ENCODE data around the gene IVD.

Gene IVD

DNA sequence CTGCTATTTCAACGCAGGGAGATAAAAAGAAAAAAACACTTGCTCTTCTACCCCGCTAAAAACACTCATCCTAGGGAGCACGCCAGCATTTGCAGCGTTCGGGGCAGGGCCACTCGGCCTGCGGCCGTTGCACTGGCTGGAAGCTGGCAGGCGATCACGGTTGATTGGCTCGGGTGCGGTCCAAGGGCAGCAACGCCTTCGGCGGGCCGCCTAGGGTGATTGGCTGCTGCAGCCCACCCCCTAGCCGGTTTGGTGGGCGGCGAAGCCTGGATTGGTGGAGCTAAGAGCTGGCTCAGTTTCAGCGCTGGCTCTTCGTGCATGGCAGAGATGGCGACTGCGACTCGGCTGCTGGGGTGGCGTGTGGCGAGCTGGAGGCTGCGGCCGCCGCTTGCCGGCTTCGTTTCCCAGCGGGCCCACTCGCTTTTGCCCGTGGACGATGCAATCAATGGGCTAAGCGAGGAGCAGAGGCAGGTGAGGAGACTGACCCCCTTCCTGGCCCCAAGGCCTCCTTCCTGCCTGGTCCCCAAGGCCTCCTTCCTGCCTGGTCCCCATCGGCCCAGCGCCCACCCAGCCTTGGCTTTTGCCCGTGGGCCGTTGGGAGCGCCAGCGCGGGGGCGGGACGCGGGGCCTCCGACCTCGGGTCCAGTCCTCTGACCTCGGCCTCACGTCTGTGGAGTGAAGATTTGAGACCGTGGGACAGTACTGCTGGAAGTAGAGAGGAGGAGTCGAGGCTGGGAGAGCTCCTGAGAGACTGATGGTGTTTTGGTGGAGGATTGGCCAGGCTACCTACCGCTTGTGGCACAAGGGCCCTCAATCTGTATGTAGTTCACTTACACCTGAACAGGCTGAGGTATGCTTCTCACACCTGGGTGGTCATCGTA, at the start of gene IVD:
IVD (plus strand) TSS at position 295 of the 881 bp plus-strand sequence; CDS start at position 328, 33 bp downstream.
- H3K9me3 Mint-ChIP-seq, result no peaks in the 10 kb centered on the region

DNA sequence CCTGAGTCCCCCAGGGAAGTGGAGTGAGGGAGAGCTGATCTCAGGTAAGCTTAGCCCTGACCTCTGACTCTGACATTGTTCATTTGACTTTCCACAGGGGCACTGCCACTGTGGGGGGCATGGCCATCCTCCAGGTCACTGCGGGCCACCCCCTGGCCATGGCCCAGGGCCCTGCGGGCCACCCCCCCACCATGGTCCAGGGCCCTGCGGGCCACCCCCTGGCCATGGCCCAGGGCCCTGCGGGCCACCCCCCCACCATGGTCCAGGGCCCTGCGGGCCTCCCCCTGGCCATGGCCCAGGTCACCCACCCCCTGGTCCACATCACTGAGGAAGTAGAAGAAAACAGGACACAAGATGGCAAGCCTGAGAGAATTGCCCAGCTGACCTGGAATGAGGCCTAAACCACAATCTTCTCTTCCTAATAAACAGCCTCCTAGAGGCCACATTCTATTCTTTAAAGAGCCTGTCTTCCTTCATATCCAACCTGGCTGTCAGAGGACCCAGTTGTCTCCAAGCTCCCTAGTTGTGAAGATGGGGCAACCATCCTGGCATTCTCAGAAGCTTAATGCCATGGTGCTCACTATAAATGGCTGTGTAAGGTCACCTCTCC, 49.5 kb upstream of the IVD start:
- H3K4me1 Mint-ChIP-seq, result peaks cover 7% of the 10 kb centered on the region
- H3K36me3 Mint-ChIP-seq, result no peaks in the 10 kb centered on the region
- no peaks in the 10 kb centered on the region for H3K27me3 Mint-ChIP-seq
- no peaks in the 10 kb centered on the region for H3K9me3 Mint-ChIP-seq
- no peak overlapping the region for H3K27ac Mint-ChIP-seq
- no peak overlapping the region for H3K4me3 Mint-ChIP-seq

More for the DNA sequence above, at the start of gene IVD:
- peaks cover 47% of the 10 kb centered on the region for H3K4me1 Mint-ChIP-seq
- no peaks in the 10 kb centered on the region for H3K27me3 Mint-ChIP-seq
- H3K36me3 Mint-ChIP-seq, result peaks cover 7% of the 10 kb centered on the region
- peak within 1 kb of the TSS; percentile 88 for H3K4me3 Mint-ChIP-seq
- H3K27ac Mint-ChIP-seq, result peak within 1 kb of the TSS; percentile 86

DNA sequence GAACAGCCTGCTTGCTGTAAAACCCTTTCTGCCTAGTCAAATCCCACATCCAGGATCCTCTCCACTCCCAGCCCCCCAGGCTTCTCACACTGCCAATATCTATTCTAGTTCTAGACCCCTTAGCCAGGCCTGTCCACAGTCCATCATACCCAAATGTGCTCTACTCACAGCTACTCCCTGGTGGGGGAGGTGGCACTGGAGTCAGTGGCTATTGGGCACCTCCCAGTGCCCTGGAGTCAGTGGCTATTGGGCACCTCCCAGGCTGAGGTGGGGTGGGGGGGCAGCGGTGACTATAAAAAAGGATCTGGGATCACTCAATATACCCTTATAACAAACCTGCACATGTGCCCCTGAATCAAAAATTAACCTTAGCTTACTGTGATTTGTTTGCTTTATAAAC, 48.3 kb upstream of the IVD start:
- H3K9me3 Mint-ChIP-seq, result no peaks in the 10 kb centered on the region
- H3K27me3 Mint-ChIP-seq, result no peaks in the 10 kb centered on the region
- no peak overlapping the region for H3K27ac Mint-ChIP-seq
- no peaks in the 10 kb centered on the region for H3K36me3 Mint-ChIP-seq
- peak overlapping the region; percentile 62 for H3K4me3 Mint-ChIP-seq
- H3K4me1 Mint-ChIP-seq, result peaks cover 7% of the 10 kb centered on the region

DNA sequence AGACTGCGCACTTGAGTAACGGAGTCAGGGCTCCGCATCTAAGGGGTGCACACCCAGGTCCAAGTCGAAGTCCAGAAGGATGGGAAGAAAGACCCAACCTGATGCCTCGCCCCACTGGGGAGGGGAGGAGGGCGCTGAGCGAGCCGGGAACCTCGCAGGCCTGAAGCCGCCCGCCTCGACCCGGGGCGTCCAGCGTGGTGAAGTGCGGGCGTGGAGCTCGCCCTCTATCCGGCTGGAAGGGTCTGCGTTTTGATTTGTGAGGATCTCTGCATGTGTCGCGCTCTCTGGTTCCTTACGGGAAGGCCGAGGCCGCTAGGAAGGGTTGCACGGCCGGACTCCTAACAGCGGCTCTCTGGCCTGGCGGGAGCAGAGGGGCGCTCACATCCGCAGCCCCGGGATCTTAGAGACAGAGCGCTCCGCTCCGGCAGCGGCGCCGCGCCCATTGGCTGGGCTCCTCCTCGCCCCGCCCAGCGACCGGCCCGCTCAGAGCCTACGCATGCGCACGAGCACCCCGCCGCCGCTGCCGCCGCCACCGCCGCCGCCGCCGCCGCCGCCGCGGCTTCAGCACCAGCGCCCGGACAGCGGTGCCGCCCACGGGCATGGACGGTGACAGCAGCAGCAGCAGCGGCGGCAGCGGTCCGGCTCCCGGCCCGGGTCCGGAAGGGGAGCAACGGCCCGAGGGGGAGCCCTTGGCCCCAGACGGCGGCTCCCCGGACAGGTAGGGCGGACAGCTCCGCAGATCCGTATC, 47.7 kb upstream of the IVD start, which contains the start of gene DISP2:
DISP2 (plus strand) TSS at position 497 of the 748 bp plus-strand sequence; CDS start at position 600, 103 bp downstream.
- no peak within 1 kb of the TSS for H3K27ac Mint-ChIP-seq
- H3K27me3 Mint-ChIP-seq, result no peaks in the 10 kb centered on the region
- peak within 1 kb of the TSS; percentile 84 for H3K4me3 Mint-ChIP-seq
- no peaks in the 10 kb centered on the region for H3K9me3 Mint-ChIP-seq
- H3K4me1 Mint-ChIP-seq, result peaks cover 7% of the 10 kb centered on the region
- H3K36me3 Mint-ChIP-seq, result no peaks in the 10 kb centered on the region

DNA sequence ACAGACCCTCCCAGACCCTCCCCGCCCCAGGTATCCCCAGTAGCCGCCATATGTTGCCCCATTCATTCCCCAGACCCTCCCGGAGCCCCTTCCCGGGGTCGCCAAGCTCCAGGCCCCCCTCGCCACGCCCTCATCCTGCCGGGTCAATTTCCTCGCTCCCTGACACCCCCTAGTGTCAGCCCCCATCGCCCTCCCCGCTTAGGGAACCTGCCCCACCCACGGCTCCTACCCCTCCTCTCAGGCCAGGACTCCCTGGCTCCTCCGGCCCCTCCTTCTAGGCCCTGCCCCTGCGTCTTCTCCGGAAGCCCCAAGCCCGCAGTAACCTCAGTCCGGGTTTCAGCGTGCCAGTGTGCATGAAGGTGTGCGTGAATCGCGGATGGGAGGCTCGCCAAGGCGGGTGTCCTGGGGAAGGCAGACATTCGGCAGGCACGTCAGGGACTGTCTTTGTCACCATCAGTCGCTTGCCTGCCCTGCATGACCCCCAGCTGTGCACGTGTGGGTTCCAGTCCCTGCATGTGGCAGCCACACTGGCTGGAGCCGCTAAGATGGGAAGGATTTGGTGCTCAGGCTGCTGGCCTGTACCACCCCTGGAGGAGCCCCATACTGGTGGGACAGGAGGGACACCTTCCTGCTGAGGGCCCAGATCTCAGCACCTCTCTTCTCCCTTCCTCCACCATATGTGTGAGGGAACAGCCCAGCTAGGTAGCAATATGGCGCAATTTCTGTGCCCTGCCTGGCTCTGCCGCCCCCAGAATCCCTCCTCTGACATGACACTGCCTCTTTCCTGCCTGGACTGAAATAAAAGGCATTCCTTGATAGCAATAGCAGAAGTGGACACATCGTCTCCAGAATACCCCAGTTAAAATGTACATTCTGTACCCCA, 46.9 kb upstream of the IVD start:
- no peak overlapping the region for H3K27ac Mint-ChIP-seq
- H3K36me3 Mint-ChIP-seq, result no peaks in the 10 kb centered on the region
- H3K4me1 Mint-ChIP-seq, result peaks cover 7% of the 10 kb centered on the region
- H3K4me3 Mint-ChIP-seq, result peak overlapping the region; percentile 82
- no peaks in the 10 kb centered on the region for H3K27me3 Mint-ChIP-seq
- H3K9me3 Mint-ChIP-seq, result no peaks in the 10 kb centered on the region

DNA sequence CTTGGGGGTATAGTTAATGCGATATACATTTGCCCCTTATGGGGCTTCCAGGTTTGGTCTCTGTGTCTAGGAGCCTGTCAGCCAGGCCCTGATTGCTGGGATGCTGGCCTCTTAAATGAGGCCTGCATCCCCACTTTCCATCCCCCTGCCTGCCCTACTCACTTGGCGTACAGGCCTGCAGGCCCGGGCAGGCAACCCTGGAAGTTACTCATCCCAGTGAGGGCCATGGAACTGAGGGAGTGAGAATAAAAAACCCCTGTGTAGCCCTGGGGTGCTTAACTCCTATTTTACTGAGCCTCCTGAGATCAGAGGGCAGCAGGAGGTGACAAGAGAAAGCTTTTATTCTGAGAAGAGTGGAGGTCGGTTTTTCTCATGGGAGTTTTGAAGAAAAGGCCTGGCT, 45.6 kb upstream of the IVD start:
- H3K4me1 Mint-ChIP-seq, result peaks cover 7% of the 10 kb centered on the region
- H3K4me3 Mint-ChIP-seq, result no peak overlapping the region
- H3K9me3 Mint-ChIP-seq, result no peaks in the 10 kb centered on the region
- no peaks in the 10 kb centered on the region for H3K36me3 Mint-ChIP-seq
- no peak overlapping the region for H3K27ac Mint-ChIP-seq
- no peaks in the 10 kb centered on the region for H3K27me3 Mint-ChIP-seq

DNA sequence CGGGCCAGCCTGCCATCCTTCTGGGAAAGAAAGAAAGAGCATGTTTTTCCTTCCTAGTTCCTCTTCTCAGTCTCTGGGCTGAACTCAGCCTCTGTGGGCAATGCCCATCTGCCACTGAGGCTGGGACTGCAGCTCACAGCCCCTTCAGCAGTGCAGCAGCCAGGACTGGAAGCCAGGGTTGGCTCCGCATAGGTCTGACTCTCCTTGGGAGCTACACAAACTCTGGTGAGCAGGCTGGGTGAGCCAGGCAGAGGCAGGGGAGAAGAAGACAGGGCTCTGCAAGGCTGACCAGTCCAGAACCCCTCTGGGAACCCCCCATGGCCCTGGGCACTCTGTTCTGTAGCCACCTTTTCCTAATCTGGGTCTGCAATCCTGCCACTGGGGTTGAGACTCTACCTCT, 44.0 kb upstream of the IVD start:
- H3K9me3 Mint-ChIP-seq, result no peaks in the 10 kb centered on the region
- peaks cover 20% of the 10 kb centered on the region for H3K4me1 Mint-ChIP-seq
- no peaks in the 10 kb centered on the region for H3K36me3 Mint-ChIP-seq
- H3K27me3 Mint-ChIP-seq, result no peaks in the 10 kb centered on the region
- H3K27ac Mint-ChIP-seq, result no peak overlapping the region
- no peak overlapping the region for H3K4me3 Mint-ChIP-seq

DNA sequence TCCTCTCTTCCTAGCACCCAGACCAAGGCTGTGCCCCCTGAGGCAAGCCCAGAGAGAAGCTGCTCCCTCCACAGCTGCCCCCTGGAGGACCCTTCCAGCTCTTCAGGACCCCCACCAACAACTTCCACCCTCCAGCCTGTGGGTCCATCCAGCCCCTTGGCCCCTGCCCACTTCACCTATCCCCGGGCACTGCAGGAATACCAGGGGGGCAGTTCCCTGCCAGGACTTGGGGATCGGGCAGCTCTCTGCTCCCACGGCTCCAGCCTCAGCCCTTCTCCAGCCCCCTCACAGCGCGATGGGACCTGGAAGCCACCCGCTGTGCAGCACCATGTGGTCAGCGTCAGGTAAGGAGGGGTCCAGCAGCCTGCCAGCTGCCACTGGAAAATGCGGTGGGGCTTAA, 42.0 kb upstream of the IVD start:
- H3K4me3 Mint-ChIP-seq, result no peak overlapping the region
- no peaks in the 10 kb centered on the region for H3K9me3 Mint-ChIP-seq
- no peak overlapping the region for H3K27ac Mint-ChIP-seq
- H3K4me1 Mint-ChIP-seq, result peaks cover 31% of the 10 kb centered on the region
- H3K27me3 Mint-ChIP-seq, result no peaks in the 10 kb centered on the region
- H3K36me3 Mint-ChIP-seq, result no peaks in the 10 kb centered on the region

DNA sequence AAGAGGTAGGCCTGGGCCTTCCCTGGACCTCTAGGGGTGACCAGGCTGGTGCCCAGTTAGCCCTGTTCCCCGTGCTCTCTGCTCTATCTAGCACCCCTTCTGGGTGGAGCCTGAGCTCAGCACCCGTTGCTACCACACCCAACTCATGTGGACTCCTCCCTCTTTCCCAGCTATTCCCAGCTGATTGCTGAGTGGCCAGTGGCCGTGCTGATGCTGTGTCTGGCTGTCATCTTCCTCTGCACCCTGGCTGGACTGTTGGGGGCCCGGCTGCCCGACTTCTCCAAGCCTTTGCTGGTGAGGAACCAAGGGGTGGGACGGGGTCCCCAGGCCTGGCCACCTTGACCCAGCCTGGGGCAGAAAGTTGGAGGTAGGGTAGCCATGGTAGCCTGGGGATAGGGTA, 41.3 kb upstream of the IVD start:
- Mint-ChIP-seq H3K27me3 (no peaks in the 10 kb centered on the region), H3K9me3 (no peaks in the 10 kb centered on the region), H3K4me1 (peaks cover 29% of the 10 kb centered on the region), H3K36me3 (no peaks in the 10 kb centered on the region), H3K27ac (no peak overlapping the region), H3K4me3 (no peak overlapping the region)

DNA sequence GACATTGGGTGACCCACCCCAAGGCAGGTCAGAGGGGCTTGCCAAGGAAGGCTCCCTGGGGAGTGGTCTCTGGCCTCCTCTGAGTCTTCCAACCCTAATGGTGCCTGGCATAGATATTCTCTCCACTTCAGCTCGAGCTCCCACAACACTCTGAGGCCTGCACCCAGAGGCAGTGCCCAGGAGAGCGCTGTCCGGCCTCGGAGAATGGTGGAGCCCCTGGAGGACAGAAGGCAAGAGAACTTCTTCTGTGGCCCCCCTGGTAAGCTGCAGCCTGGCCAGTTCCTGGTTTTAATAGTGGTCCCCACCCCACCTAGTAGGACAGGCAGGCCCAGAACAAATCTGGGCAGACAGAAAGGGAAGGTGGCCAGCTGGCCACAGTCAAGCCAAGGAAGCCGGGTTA, 40.6 kb upstream of the IVD start:
- Mint-ChIP-seq H3K4me3 (no peak overlapping the region), H3K27ac (no peak overlapping the region), H3K27me3 (no peaks in the 10 kb centered on the region)

DNA sequence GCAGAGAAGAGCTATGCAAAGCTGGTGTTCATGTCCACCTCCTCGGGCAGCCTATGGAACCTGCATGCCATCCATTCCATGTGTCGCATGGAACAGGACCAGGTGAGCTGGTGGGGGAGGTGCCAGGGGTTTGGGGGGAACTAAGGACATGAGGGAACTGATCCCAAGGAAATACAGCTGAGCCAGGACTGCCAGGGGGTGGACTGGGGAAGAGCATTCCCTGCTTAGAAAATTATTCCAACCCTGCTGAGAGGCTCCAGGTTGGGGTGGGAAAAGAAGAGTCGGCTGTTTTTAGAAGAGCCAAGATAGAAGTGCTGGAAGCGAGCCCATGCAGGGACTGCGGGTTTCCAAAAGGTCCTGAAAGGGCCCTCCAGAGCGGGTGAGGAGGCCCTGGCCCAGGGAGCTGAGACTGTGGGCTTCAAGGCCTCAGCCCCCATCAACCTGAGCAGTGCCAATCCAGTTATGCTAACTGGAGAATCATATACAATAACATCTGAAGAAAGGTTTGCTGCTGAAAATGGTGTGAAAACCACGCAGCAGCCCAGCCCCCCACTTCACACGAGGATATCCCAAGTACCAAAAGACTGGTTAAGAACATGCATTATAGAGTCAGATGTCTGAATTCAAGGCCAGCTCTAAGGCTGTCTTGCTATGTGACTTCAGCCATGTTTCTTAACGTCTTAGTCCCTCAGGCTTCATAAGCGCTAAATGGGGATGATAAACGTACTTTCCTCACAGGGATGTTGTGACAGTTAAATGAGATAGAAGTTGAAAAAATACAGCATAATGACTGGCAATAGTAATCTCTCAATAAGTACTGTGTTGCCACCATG, 39.8 kb upstream of the IVD start:
- no peak overlapping the region for H3K4me3 Mint-ChIP-seq

More for the DNA sequence above, 40.6 kb upstream of the IVD start:
- Mint-ChIP-seq H3K9me3 (no peaks in the 10 kb centered on the region), H3K4me1 (peaks cover 29% of the 10 kb centered on the region), H3K36me3 (no peaks in the 10 kb centered on the region)

DNA sequence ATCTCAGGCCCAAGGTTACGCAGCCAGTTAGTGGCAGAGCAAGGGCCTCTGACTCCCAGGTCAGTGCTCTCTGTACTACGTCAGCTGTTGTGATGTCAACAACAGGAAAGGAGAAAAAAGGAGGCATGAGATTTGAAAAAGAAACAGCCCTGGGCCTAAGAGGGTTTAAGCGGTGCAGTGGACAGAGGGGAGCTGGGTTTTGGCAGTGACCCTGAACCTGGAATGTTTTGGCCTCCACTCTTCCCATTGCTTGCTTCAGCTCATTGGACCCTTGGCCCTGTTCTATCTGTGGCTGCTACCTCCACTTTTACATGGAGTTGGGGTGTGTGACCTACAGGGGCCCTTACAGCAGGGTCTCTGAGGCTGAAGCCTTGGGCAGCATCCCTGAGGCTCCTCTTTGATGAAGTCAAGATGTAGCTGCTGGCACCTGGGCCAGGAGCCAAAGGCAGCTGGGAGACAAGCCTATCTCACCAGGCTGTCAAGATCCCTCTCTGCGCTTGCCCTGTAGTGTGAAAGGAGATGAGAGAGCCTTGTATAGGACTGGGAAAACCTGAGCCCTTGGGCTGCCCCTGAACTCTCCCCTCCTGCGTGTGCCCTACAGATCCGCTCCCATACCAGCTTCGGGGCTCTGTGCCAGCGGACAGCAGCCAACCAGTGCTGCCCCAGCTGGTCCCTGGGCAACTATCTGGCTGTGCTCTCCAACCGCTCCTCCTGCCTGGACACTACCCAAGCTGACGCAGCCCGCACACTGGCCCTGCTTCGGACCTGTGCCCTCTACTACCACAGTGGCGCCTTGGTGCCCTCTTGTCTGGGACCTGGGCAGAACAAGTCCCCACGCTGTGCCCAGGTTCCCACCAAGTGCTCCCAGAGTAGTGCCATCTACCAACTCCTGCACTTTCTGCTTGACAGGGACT, 38.9 kb upstream of the IVD start:
- Mint-ChIP-seq H3K36me3 (no peaks in the 10 kb centered on the region), H3K4me3 (peak overlapping the region; percentile 86), H3K27me3 (no peaks in the 10 kb centered on the region), H3K27ac (no peak overlapping the region), H3K4me1 (peaks cover 29% of the 10 kb centered on the region), H3K9me3 (no peaks in the 10 kb centered on the region)

More for the DNA sequence above, 39.8 kb upstream of the IVD start:
- H3K27ac Mint-ChIP-seq, result no peak overlapping the region
- H3K9me3 Mint-ChIP-seq, result no peaks in the 10 kb centered on the region
- H3K36me3 Mint-ChIP-seq, result no peaks in the 10 kb centered on the region
- no peaks in the 10 kb centered on the region for H3K27me3 Mint-ChIP-seq
- peaks cover 29% of the 10 kb centered on the region for H3K4me1 Mint-ChIP-seq

DNA sequence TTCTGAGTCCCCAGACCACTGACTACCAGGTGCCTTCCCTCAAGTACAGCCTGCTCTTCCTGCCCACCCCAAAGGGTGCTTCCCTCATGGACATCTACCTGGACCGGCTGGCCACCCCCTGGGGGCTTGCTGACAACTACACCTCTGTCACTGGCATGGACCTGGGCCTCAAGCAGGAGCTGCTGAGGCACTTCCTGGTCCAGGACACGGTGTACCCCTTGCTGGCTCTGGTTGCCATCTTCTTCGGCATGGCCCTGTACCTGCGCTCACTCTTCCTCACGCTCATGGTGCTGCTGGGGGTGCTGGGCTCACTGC, 38.3 kb upstream of the IVD start:
- Mint-ChIP-seq H3K36me3 (no peaks in the 10 kb centered on the region), H3K27me3 (no peaks in the 10 kb centered on the region), H3K27ac (no peak overlapping the region), H3K4me1 (peaks cover 29% of the 10 kb centered on the region), H3K4me3 (peak overlapping the region; percentile 86), H3K9me3 (no peaks in the 10 kb centered on the region)
